ENCODE results near the gene FN3K.

The FN3K gene

GRCh38 chr17:82704886-82705285, 30.5 kb upstream of the FN3K start:
- TF ChIP-seq CTCF (conservative IDR thresholded peaks at IDR 0.05), result no peak
- TF ChIP-seq ZFX (IDR thresholded peaks at IDR 0.05), result no peak
- H3K27ac ChIP-seq, result no peak overlapping the region

DNA sequence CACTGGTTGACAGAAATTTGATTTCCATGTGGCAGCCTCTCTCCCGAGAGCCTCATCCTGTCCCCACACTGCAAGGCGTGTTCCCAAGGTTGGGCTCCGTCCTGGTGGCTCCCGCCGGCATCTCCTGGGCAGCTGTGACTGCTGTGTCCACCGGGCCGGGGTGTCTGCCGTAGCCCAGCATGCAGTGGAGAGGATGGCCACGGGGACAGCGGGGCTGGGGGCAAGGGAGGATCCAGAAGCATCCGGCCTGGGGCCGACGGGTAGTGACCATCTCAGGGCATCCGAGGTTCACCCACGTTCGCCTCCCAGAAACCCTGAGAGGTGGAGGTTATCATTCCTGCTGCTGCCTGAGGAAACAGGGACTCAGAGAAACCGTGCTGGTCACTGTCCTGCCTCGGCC, 29.7 kb upstream of the FN3K start:
- H3K27ac ChIP-seq, result no peak overlapping the region
- TF ChIP-seq CTCF (conservative IDR thresholded peaks at IDR 0.05) (no peak), ZFX (IDR thresholded peaks at IDR 0.05) (no peak)

DNA sequence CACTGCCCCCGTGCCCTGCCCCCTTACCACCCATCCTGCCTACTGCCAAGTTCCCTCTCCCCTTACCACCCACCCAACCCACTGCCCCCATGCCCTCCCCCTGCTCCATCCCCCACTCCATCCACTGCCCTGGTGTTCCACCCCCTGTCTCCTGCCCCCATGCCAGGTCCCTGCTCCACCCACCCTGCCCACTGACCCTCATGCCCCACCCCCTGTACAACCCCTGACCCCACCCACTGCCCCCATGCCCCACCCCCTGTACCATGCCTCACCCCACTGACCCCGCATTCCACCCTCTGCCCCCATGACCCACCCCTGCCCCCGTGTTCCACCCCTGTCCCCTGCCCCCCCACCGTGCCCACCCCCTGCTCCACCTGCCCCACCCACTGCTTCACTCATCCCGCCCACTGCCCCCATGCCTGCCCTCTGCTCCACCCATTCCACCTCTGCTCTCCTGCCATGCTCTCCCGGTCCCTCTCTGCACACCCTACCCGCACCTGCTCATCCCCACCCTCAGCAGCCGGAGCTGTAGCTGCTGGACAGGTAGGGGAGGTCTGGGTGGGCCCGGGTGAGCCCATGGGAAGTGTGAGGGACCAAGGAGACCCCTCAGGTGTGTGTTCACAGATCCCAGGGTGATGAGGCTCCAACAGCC, 26.3 kb upstream of the FN3K start:
- TF ChIP-seq ZFX (IDR thresholded peaks at IDR 0.05), result no peak
- no peak for TF ChIP-seq CTCF (conservative IDR thresholded peaks at IDR 0.05)
- no peak overlapping the region for H3K27ac ChIP-seq

- no peak overlapping the region for H3K27ac ChIP-seq
- TF ChIP-seq ZFX (IDR thresholded peaks at IDR 0.05) (no peak), CTCF (conservative IDR thresholded peaks at IDR 0.05) (no peak)
Observed at GRCh38 chr17:82709676-82710498, 25.5 kb upstream of the FN3K start.

DNA sequence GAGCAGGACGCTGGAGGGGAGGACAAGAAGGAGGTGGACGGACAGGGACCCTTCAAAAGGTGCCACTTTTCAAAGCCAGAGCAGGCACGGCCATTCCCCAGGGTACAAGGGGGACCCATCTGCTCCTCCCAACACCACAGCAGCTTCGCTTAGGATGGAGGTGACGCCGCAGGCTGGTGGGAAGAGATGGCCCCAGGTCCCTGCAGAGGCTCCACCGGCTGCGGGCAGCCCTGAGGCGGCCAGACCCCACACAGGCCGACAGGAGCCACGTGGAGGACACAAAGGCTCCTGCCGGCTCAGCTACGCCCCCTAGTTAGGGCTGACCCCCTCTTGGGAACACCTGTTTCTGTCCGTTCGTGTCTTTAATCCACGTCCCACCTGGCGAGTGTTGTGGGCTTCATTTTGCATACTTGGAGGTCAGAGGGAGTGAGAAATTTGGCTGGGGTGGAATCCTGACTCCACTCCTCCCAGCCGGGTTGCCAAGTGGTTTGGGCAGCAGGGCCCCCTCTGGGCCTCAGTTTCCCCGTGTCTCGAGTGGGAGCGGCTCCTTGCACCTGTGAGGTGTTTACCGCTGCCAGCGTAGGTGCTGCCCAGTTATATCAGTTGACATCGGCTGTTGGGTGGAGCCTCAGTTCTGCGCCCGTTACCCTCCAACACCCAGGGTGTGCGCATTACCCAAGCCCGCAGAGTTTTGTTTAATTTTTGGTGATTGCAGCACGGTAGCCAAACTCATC, 24.7 kb upstream of the FN3K start:
- H3K27ac ChIP-seq, result no peak overlapping the region
- TF ChIP-seq CTCF (conservative IDR thresholded peaks at IDR 0.05) (no peak), ZFX (IDR thresholded peaks at IDR 0.05) (no peak)

DNA sequence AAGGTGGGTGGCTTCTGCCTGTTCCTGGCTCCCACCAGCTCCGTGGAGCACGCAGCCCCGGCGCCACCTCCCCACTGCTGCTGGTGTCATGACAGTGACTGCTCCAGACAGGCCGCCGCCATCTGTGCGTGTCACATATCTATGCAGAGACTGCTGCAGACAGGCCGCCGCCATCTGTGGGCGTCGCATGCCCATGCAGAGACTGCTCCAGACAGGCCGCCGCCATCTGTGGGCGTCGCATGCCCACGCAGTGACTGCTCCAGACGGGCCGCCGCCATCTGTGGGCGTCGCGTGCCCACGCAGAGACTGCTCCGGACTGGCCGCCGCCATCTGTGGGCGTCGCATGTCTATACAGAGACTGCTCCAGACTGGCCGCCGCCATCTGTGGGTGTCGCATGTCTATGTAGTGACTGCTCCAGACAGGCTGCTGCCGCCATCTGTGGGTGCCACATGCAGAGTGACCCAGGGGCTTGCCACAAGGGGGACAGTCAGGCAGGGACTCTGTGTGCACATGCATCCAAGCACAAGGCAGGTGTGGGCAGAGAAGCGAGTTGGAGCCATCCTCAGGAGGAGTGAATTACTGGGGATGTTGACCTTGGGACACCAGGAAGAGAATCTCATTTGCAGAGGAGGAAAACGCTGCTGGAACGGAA, 22.2 kb upstream of the FN3K start:
- H3K27ac ChIP-seq, result no peak overlapping the region
- TF ChIP-seq CTCF (conservative IDR thresholded peaks at IDR 0.05) (no peak), ZFX (IDR thresholded peaks at IDR 0.05) (no peak)

Measured in C4-2B (cell line).